A549 treated with CpdA at 1 μM for 4 hours (cell line): ENCODE results near the gene TSPAN8. TPM values are rescaled to one million over a fixed set of nuclear protein-coding genes. Genes with fewer than 3 reads are reported as not detected.

Source experiments
- total RNA-seq: library from RNA; stranded (reverse); fragments of 200-300 nt; extraction: Qiagen RNA extraction; gene quantifications from 5 replicates; pipeline ENCODE4 v1.2.3, GENCODE V29; 2022; ENCODE audit warnings: low read depth

TSPAN8 gene
- total RNA-seq: 0.15 to 0.28 TPM in 2 of 5 replicates, not detected in the others

GRCh38 chr12:71157601-71158233 lies at the start of gene TSPAN8:
Gene TSPAN8 (minus strand): TSS chr12:71157999. CDS start chr12:71157678, 321 bp downstream.

Other genes starting within 250 kb of the TSPAN8 start
- 0.17 to 0.58 TPM (median 0.33 TPM) in 5 replicates for gene PTPRR, start 237.3 kb downstream of the TSPAN8 start, total RNA-seq